NCI-H1105 treated with DMSO at 0.1 percent for 48 hours (cell line): Measurements from ENCODE around the gene PAQR4.
"Not testable (repeated sequence)": the region's sequence is repeated elsewhere in the genome, so short reads cannot be mapped to it uniquely, and the experiment has no call there.

Experiments
- DNase-seq: peaks from one replicate; lab custom pipeline; 2025; lab: John Stamatoyannopoulos, UW

Gene PAQR4

GRCh38 chr16:2943716-2944115 lies 25.4 kb upstream of the PAQR4 start:
- DNase-seq = not testable (repeated sequence)

GRCh38 chr16:2946649-2947048 lies 22.5 kb upstream of the PAQR4 start:
- DNase-seq = no peak

GRCh38 chr16:2948807-2949704 lies 20.1 kb upstream of the PAQR4 start:
- no peak for DNase-seq

DNA sequence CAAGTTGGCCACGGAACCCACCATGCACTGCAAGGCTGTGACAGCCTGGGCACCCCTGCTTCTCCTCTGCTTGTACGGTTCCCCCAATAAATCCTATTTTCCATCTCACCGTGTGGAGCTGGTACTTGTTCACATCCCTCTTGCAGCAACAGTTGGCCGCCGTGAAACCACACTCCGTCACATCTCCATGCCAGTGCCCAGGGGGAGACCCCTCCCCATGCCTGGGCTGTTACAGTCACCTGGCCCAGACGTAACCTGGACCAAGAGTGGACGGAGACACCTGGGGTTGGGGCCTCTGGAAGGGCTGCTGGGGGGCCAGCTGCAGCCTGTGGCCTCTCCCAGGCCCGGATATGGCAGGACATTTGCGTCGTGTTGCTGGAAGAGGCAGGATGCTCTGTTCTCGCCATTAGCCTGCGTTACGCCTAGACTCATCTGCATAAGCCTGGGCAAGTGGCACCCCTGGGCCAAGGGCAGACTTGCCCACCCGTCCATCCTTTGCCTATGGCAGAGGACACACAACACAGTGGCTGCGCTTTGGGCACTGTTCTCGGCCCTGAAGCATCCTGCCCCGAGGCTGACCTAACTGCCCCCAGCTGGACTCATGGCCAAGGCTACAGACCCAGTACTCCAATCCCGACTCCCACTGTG lies 19.3 kb upstream of the PAQR4 start:
- no peak for DNase-seq

- no peak for DNase-seq
These were observed 18.8 kb upstream of the PAQR4 start for GRCh38 chr16:2950353-2950724.

- no peak for DNase-seq
These were observed 18.4 kb upstream of the PAQR4 start for GRCh38 chr16:2950773-2951172.

- peak; percentile 48 for DNase-seq
These were observed 16.5 kb upstream of the PAQR4 start for GRCh38 chr16:2952679-2953078.

- DNase-seq = no peak
These were observed 15.2 kb upstream of the PAQR4 start for GRCh38 chr16:2953706-2954627.

GRCh38 chr16:2954656-2955381 lies 14.3 kb upstream of the PAQR4 start:
- no peak for DNase-seq

DNA sequence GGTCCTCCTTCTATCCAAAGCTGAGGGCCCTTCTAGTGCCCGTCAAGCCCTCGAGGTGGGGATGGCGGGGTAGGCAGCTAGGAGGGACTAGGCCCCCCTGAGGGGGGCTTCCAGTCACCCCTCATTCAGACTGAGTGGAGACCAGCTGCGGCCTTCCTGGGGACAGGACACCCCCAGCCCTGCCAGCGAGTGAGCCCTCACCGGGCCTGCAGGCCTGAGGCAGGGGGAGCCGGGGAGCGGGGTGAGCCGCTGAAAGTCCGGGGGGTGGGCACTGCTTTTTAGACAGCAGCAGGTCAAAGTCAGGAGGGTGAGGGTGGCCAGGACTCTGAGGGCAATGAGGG lies 13.7 kb upstream of the PAQR4 start:
- no peak for DNase-seq

- no peak for DNase-seq
These were observed 13.2 kb upstream of the PAQR4 start for GRCh38 chr16:2955779-2956578.

- no peak for DNase-seq
These were observed 12.6 kb upstream of the PAQR4 start for GRCh38 chr16:2956579-2956956.

DNA sequence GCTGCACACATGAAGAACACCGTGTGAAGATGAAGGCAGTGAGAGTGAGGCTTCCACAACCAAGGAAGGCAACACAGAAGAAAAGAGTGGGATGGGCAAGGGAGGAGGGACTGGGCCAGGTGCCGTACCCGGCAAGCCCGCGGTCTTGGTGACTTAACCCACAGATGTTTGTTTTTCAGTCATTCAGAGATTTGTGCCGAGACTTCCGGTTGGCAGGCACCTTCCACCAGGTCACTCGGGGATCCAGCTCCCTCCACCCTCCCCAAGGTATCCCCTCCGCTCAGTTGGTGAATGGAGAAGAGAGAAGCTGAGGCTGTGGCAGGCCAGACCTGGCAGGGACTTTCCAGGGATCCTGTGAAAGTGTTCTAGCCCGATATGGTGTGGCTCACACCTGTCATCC lies 9.9 kb upstream of the PAQR4 start:
- DNase-seq = no peak

GRCh38 chr16:2960183-2961010 lies 8.8 kb upstream of the PAQR4 start:
- no peak for DNase-seq

DNA sequence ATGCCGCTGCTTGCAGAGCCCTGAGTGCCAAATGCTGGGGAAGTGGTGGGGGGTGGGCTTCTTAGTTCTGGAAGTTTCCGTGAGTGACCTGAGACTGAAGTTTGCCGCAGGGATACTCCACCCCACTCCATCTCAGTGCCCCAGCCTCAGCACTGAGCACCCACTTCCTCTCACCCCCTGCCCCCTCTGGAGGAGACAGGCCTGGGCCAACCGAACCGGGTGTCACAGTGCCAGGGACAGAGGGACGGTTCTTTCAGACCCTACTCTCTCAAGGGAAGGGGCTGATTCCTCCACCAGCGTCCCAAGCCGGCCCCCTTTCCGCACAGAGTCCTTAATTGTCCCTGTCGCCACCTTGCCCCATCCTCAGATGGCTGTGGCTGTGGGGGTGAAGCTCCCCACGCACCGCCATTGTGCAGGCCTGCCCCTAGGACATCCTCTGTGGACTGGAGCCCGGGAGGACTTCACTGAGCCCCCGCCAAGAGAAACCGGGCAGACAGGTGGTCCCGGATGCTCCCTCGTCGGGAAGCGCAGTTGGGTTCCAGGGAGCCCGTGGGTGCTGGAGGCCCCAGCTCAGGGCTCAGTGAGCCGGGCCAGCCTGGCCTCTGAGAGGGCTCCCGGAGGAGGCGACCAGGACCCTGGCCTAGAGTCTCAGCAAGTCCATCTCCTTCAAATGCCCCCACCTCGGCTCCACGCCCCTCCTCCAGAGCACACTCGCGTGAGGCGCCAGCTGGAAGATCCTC lies 6.6 kb upstream of the PAQR4 start:
- DNase-seq = no peak

DNA sequence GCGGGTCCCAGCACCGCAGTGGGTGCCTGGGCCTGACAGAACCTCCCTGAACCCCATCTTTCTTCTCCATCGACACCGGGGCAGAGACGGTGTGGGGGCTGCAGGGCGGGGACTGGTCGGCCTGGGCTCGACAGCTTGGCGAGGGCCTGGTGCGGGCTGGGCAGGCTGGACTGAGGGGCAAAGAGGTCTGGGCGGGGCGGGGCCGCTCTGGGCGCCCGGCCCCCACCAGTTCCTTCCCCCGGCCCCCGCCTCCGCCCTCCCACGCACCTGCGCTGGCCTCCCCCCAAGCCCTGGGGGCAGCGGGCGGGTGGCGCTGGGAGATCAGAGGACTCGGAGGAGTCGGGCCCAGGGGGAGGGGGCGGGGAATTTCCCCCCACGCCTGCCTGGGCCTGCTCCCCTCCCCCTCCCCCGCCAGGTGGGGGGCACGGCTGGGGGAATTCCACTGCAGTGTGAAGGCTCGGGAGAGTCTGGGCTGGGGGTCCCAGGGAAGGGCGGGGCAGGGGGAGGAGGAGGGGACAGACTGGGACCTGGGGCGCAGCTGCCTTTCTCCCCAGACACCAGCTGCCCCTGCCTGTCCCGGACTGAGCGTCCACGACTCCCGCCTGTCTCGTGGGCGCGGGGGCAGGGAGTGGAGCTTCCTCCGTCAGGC lies 6.0 kb upstream of the PAQR4 start:
- no peak for DNase-seq

- DNase-seq = peak; percentile 39
These were observed 5.2 kb upstream of the PAQR4 start, which contains the start of gene KREMEN2 for GRCh38 chr16:2963723-2964474. TSS of gene KREMEN2 (plus strand) at chr16:2964275. CDS start at chr16:2964521, 246 bp downstream.
